Measurements from ENCODE around the gene RAB3IP.

DNA sequence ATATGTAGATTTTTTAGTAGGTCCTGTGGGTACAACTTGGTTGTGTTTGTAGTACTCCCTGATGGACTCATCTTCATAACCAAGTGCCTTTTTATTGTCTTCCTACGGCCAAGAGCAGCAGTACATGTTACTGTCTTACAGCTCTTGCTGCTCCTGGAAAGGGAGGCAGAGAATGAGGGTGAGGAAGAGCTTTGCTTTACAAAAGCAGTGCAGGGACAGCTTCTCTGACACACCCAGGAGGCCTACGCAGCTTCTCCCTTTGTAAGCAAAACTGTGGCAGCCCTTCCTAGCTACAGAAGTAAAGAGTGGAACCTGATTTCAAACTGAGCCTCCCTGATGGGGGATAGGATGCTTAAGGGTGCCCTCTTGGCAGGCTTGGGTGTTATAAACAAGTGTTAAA, 104.9 kb downstream of the RAB3IP start:
- TF ChIP-seq, protein P1, sequence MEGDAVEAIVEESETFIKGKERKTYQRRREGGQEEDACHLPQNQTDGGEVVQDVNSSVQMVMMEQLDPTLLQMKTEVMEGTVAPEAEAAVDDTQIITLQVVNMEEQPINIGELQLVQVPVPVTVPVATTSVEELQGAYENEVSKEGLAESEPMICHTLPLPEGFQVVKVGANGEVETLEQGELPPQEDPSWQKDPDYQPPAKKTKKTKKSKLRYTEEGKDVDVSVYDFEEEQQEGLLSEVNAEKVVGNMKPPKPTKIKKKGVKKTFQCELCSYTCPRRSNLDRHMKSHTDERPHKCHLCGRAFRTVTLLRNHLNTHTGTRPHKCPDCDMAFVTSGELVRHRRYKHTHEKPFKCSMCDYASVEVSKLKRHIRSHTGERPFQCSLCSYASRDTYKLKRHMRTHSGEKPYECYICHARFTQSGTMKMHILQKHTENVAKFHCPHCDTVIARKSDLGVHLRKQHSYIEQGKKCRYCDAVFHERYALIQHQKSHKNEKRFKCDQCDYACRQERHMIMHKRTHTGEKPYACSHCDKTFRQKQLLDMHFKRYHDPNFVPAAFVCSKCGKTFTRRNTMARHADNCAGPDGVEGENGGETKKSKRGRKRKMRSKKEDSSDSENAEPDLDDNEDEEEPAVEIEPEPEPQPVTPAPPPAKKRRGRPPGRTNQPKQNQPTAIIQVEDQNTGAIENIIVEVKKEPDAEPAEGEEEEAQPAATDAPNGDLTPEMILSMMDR (IDR thresholded peaks at IDR 0.05 in 2 of 3, conservative IDR thresholded peaks at IDR 0.05 in 1 of 3; ENCODE audit: control insufficient read depth in 2 of 3, extremely low read depth in 1 of 3, insufficient read depth in 1 of 3, low read depth in 3 of 3, low read length in 3 of 3): no peak
- no peak for TF ChIP-seq EZH2 (IDR thresholded peaks at IDR 0.05; ENCODE audit: borderline replicate concordance, control insufficient read depth, low read depth, low read length)
- no peak for TF ChIP-seq POLR2A (IDR thresholded peaks at IDR 0.05; ENCODE audit: low read depth, low read length)
- no peak for TF ChIP-seq GABPA (IDR thresholded peaks at IDR 0.05; ENCODE audit: low read depth)
- TF ChIP-seq CHD1 (IDR thresholded peaks at IDR 0.05; ENCODE audit: low read depth, low read length): no peak
- no peak for TF ChIP-seq ETV6 (conservative IDR thresholded peaks at IDR 0.05 in 1 of 2, IDR thresholded peaks at IDR 0.05 in 1 of 2; ENCODE audit: borderline replicate concordance in 1 of 2, low read depth in 1 of 2)
- TF ChIP-seq ASH2L (IDR thresholded peaks at IDR 0.05; ENCODE audit: borderline replicate concordance, low read depth): no peak
- TF ChIP-seq RAD51 (IDR thresholded peaks at IDR 0.05): no peak
- no peak for TF ChIP-seq CREB1 (IDR thresholded peaks at IDR 0.05; ENCODE audit: low read depth)
